ENCODE results near the gene FOSL1. TPM values are rescaled to one million over a fixed set of nuclear protein-coding genes. Genes with fewer than 3 reads are reported as not detected.
"Not testable (repeated sequence)": the region's sequence is repeated elsewhere in the genome, so short reads cannot be mapped to it uniquely, and the experiment has no call there.

FOSL1 gene
- total RNA-seq, 1 experiment from 2014 or later: 58.8 TPM

- no peak for DNase-seq
- peaks cover 45% of the 10 kb centered on the region for H4K20me1 ChIP-seq (ENCODE audit: insufficient read depth)
- H3K27ac ChIP-seq: 0 out of 2 replicates have a peak overlapping the region, but pooled peaks have one; percentile 64
- BruUV-seq (replicated peaks): no TSS peak
- H2AFZ ChIP-seq: no peak overlapping the region
- H3F3A ChIP-seq (ENCODE audit: insufficient read depth, low read depth): peaks cover 93% of the 10 kb centered on the region
- H3K4me3 ChIP-seq: peak overlapping the region; percentile 80; the same call in 1 of the 2 replicates
- peaks cover 18% of the 10 kb centered on the region for H3K36me3 ChIP-seq (ENCODE audit: low read depth)
- H3K9me3 ChIP-seq (ENCODE audit: insufficient read depth, low read depth): no peaks in the 10 kb centered on the region
- H3K4me1 ChIP-seq (replicated peaks; ENCODE audit: insufficient read depth): peaks cover 39% of the 10 kb centered on the region
- POLR2A ChIA-PET (ENCODE audit: unreplicated experiment): interaction anchor here (0.6 to 3.2 kb wide), 3 partner anchors 23 to 100 kb away, joined by 3 to 25 read pairs (median 4); no protein-coding TSS in a partner anchor
- CTCF ChIA-PET: no interaction called here
- no peaks in the 10 kb centered on the region for H3K27me3 ChIP-seq (ENCODE audit: insufficient read depth, low read depth)
- peaks cover 64% of the 10 kb centered on the region for H3K79me2 ChIP-seq (ENCODE audit: low read depth)
- H3K4me2 ChIP-seq: peak overlapping the region; percentile 98
- intact Hi-C loops (cut with micrococcal nuclease; ENCODE audit: unreplicated experiment): no loop called here
- no peak for TF ChIP-seq EZH2 (IDR thresholded peaks at IDR 0.05; ENCODE audit: low read depth)
- no peak for TF ChIP-seq CTCF (conservative IDR thresholded peaks at IDR 0.05)
- H3K9me2 ChIP-seq (ENCODE audit: insufficient read depth): no peaks in the 10 kb centered on the region
Observed at GRCh38 chr11:65892661-65893317, 7.4 kb downstream of the FOSL1 start.

- Histone ChIP-seq H3K4me2 (peak overlapping the region; percentile 98), H3F3A (ENCODE audit: insufficient read depth, low read depth) (peaks cover 93% of the 10 kb centered on the region), H3K4me3 (peak overlapping the region; percentile 80), H3K36me3 (ENCODE audit: low read depth) (peaks cover 13% of the 10 kb centered on the region), H3K27ac (peak overlapping the region; percentile 64), H3K79me2 (ENCODE audit: low read depth) (peaks cover 64% of the 10 kb centered on the region), H4K20me1 (ENCODE audit: insufficient read depth) (peaks cover 38% of the 10 kb centered on the region), H3K4me1 (replicated peaks; ENCODE audit: insufficient read depth) (peaks cover 38% of the 10 kb centered on the region)
- H3K27me3 ChIP-seq (ENCODE audit: insufficient read depth, low read depth); DNase-seq; H3K9me3 ChIP-seq (ENCODE audit: insufficient read depth, low read depth); H3K9me2 ChIP-seq (ENCODE audit: insufficient read depth); H2AFZ ChIP-seq; BruUV-seq (replicated peaks); intact Hi-C loops (cut with micrococcal nuclease; ENCODE audit: unreplicated experiment): not testable (repeated sequence)
- CTCF ChIA-PET: interaction anchor here (2.0 kb wide), 1 partner anchor 26 kb away, joined by 7 read pairs; no protein-coding TSS in a partner anchor
- POLR2A ChIA-PET (ENCODE audit: unreplicated experiment): interaction anchor here (0.7 to 3.2 kb wide), 2 partner anchors 24 to 33 kb away, joined by 4 to 25 read pairs; no protein-coding TSS in a partner anchor
Observed at GRCh38 chr11:65892137-65892540, 8.0 kb downstream of the FOSL1 start.

GRCh38 chr11:65891219-65892136 lies 8.7 kb downstream of the FOSL1 start:
- intact Hi-C loops (cut with micrococcal nuclease; ENCODE audit: unreplicated experiment): no loop called here
- peak overlapping the region; percentile 80 for H3K4me3 ChIP-seq
- POLR2A ChIA-PET (ENCODE audit: unreplicated experiment): interaction anchor here (0.6 to 3.2 kb wide), 8 partner anchors 11 to 1113 kb away, joined by 3 to 25 read pairs (median 4); partner anchors contain the start of genes SF1 and VPS51
- CTCF ChIA-PET: interaction anchor here (0.6 to 2.0 kb wide), 4 partner anchors 26 to 239 kb away, joined by 3 to 7 read pairs (median 6); partner anchors contain the start of gene MUS81
- peaks cover 38% of the 10 kb centered on the region for H3K4me1 ChIP-seq (replicated peaks; ENCODE audit: insufficient read depth)
- peak overlapping the region; percentile 64 for H3K27ac ChIP-seq
- H3F3A ChIP-seq (ENCODE audit: insufficient read depth, low read depth): peaks cover 92% of the 10 kb centered on the region
- no peak for TF ChIP-seq EZH2 (IDR thresholded peaks at IDR 0.05; ENCODE audit: low read depth)
- peak; percentile 27; the same call in 1 of the 2 replicates for TF ChIP-seq CTCF (conservative IDR thresholded peaks at IDR 0.05)
- H3K9me3 ChIP-seq (ENCODE audit: insufficient read depth, low read depth): no peaks in the 10 kb centered on the region
- no peaks in the 10 kb centered on the region for H3K9me2 ChIP-seq (ENCODE audit: insufficient read depth)
- peak in 1 of 2 experiments; percentile 58 for DNase-seq
- peaks cover 12% of the 10 kb centered on the region; the same call in 1 of the 2 replicates for H3K36me3 ChIP-seq (ENCODE audit: low read depth)
- H3K4me2 ChIP-seq: peak overlapping the region; percentile 98
- no peak overlapping the region for H2AFZ ChIP-seq
- TSS peak; percentile 47 for BruUV-seq (replicated peaks)
- no peaks in the 10 kb centered on the region for H3K27me3 ChIP-seq (ENCODE audit: insufficient read depth, low read depth)
- peaks cover 32% of the 10 kb centered on the region for H4K20me1 ChIP-seq (ENCODE audit: insufficient read depth)
- peaks cover 64% of the 10 kb centered on the region for H3K79me2 ChIP-seq (ENCODE audit: low read depth)
